GM18526 (cell line): Measurements from ENCODE around the gene GINS1.

Experiments used
- POLR2A ChIP-seq: IDR thresholded peaks from 3 replicates; pipeline ENCODE4 v1.6.1; 2011; ENCODE audit not compliant: insufficient read length; ENCODE audit errors: extremely low read depth

Gene GINS1

GRCh38 chr20:25477014-25477882 is 69.8 kb downstream of the GINS1 start:
- no peak for TF ChIP-seq POLR2A

GRCh38 chr20:25478889-25479568 is 71.6 kb downstream of the GINS1 start:
- no peak for TF ChIP-seq POLR2A

- no peak for TF ChIP-seq POLR2A
Observed at GRCh38 chr20:25479638-25480037, 72.2 kb downstream of the GINS1 start.

- TF ChIP-seq POLR2A: no peak
Observed at GRCh38 chr20:25480156-25480555, 72.7 kb downstream of the GINS1 start.

GRCh38 chr20:25480797-25481196 is 73.3 kb downstream of the GINS1 start:
- TF ChIP-seq POLR2A: no peak

GRCh38 chr20:25481235-25481917 is 73.9 kb downstream of the GINS1 start:
- no peak for TF ChIP-seq POLR2A

- TF ChIP-seq POLR2A: no peak
Observed at GRCh38 chr20:25481918-25482253, 74.4 kb downstream of the GINS1 start.

GRCh38 chr20:25483431-25484132 is 76.1 kb downstream of the GINS1 start:
- TF ChIP-seq POLR2A: no peak

- TF ChIP-seq POLR2A: no peak
Observed at GRCh38 chr20:25484224-25484846, 76.9 kb downstream of the GINS1 start.

GRCh38 chr20:25484911-25485511 is 77.5 kb downstream of the GINS1 start:
- TF ChIP-seq POLR2A: no peak

- no peak for TF ChIP-seq POLR2A
Observed at GRCh38 chr20:25485872-25486271, 78.4 kb downstream of the GINS1 start.

- no peak for TF ChIP-seq POLR2A
Observed at GRCh38 chr20:25486377-25486776, 78.9 kb downstream of the GINS1 start.

GRCh38 chr20:25487306-25487705 is 79.8 kb downstream of the GINS1 start:
- no peak for TF ChIP-seq POLR2A

- TF ChIP-seq POLR2A: no peak
Observed at GRCh38 chr20:25487975-25488374, 80.5 kb downstream of the GINS1 start.
